Retina (tissue), 1 donor: ENCODE measurements around the gene SP9.
A peak's percentile ranks its signal among the peaks of the same experiment; 100 is the strongest.

ENCODE experiments used
- DNase-seq: peaks from one replicate; pipeline ENCODE4 v3.0.0-alpha.2; 2016

Gene SP9

DNA sequence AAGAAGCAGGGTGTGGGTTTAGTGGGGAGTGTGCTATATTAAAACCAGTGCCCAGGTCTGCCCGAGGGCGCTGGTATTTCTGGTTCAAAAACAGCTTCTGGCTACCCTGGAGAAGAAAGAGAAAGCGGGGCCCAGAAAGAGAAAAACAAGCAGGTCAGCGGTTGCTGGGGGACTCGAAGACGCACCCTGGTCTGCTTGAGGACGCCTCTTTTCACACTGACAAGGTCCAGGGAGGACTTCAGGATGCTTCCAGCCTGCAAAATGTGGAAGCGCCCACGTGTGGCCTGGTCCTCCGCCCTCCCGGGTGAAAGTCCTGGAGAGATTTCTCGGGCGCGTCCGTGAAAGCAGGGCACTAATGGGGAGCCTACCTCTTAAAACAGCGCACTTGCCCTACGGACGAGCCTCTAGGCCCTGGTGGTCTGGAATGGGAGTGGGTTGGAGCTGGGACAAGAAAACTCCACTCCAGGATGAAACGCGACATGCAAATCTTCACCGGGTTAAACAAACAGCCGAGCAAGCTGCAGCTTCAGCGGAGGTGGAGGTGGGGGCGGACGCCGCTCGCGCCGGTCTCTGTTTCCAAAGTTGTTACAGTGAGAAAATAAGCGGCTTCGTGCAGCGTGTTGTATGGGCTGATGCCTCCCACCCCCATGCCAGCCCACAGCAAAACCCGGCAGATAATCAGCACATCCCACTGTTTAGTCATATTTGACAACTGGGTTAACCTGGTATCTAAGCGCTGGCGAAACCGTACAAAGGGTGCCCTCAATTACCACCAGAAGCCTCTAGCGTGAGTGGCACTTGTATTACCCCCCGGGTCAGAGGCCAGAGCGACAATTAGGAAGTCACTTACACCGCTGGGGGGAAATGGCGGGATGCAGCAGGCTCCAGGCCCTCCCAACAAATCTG is 1.1 kb upstream of the SP9 start:
- DNase-seq, result peak; percentile 75

DNA sequence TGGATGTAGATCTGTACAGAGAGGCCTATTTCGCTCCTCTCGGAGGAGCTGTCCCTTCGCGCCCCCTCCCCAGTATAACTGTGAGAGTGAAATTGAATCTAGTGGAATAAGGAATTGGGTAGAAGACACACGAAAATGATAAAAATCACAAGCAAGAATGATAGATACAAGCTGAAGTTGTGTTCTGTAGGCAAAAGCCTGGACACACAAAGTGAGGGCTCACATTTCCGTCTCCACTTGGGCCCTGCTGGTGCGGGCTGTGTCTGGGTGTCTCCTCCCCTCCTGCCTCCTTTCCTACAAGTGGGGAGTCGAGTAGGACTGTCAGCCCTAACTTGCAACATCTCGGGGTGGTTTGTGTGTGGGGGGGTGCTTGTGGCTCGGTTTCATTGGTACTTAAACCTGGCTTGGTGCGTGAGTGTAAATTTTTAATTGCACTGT is 457 bp upstream of the SP9 start:
- peak; percentile 65 for DNase-seq

DNA sequence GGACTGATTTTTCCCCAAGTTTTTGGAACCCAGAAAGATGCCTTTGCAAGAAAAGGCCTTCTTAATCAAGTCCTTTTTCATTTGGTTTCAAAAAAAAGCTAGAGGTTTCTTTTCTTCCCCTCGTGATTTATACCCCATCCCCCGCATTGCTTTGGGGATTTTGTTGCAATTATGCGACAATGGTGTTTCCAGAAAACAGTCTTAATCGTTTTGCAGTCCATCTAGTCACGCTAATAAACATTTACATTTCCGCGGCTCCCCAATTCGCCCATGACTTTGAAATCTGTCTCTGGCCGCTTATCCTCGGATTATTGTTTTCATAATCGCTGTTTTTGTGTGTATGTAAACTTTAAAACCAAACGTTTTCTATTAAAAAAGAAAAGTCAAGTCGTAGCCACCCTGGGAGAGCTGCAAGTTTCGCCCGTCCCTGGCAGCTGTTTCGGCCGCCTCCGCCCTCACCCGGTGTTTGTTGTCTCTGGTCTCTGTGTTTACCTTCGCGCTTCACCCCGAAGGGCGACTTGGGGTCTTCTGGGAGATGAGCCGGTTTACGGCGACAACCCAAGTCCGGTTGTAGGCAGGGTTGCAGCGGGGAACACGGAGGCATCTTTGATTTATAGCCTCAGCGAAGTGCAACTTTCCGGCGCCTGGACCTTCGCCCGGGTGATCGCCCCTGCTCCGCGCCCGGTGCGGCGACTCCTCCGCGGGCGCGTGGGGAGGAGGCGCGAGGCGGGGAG is 667 bp downstream of the SP9 start:
- DNase-seq, result peak; percentile 76

DNA sequence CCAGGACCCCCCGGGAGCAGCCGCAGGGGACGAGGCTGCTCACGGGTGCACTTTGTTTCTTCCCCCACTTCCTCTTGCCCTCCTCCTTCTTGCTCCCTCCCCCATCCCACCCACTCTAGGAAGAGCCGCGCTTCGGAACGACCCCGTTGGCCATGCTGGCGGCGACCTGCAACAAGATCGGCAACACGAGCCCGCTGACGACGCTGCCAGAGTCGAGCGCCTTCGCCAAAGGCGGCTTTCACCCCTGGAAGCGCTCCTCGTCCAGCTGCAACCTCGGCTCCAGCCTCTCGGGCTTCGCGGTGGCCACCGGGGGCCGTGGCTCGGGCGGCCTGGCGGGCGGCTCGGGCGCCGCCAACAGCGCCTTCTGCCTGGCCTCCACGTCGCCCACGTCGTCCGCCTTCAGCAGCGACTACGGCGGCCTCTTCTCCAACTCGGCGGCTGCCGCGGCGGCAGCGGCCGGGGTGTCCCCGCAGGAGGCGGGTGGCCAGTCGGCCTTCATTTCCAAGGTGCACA is 1.3 kb downstream of the SP9 start:
- peak; percentile 87 for DNase-seq

- peak; percentile 87 for DNase-seq
Observed at GRCh38 chr2:174336501-174337336, 2.0 kb downstream of the SP9 start.

DNA sequence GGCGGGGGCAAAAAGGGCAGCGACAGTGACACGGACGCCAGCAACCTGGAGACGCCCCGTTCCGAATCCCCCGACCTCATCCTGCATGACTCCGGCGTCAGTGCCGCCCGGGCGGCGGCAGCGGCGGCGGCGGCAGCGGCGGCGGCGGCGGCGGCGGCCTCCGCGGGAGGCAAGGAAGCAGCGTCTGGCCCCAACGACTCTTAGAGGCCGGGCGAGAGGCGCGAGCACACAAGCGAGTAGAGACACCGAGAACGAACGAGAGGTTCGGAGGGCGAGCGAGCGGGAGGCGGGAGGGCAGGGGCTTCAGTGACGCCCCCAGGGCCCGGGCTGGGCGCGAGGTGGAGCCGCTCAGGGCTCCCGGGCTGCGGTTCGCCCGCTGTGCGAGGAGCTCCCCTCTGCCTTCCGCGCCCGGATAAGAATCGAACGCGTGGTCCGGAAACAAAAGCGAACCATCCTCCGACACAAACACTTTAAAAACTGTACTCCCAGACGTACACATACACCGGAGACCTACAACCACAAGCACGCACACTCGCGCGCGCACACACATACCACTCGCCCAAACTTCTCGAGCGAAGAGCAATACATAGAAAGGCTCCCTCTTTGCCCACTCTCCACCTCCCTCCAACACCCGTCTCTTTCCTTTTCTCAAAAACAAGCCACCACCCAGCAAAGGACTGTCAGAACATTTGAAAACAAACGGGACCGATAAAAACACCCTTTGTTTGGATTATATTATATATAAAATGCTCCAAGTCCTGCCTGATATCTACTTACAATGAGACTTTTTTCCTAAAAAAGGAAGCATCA is 2.8 kb downstream of the SP9 start:
- peak; percentile 91 for DNase-seq

- DNase-seq, result no peak
Observed at GRCh38 chr2:174338147-174338605, 3.4 kb downstream of the SP9 start.

DNA sequence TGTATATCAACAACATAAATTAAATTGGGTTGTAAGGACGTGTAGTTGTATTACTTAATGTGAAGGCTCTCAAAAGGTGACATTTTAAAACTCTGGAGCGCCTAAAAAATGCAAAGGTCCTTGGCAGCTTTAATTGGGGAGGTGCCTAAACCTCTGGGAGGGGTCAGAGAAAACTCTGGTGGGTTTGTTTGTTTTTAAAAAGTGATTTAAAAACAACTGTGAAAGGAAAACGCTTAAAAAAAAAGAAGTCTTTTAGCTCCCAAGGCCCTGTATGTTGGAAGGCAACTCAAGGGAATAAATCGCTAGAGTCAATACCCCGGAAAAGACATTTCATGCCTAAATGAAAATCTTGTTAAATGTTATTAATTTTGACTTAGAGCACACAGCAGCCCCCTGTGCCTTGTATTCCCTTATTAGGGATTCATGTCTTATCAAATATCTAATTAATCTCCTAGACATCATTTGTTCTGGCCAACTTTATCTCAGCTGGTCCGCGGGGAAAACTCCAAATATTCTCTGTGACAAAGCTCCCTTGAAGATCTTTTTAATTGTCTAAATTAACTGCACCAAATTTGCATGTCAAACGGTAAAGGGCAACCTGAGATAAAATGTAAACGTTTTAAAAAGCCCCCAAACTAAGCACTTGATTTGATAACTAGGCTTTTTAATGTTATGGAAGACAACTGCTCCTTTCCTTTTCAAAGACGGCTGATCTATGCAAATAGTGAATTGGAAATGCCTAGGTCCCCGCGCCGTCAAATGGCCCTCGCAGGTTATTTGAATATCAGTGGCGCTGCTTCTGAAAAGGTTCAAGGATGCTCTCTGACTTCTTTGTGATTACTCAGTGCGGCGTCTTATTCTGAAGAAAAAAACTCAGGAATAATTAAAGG is 4.2 kb downstream of the SP9 start:
- peak; percentile 63 for DNase-seq

DNA sequence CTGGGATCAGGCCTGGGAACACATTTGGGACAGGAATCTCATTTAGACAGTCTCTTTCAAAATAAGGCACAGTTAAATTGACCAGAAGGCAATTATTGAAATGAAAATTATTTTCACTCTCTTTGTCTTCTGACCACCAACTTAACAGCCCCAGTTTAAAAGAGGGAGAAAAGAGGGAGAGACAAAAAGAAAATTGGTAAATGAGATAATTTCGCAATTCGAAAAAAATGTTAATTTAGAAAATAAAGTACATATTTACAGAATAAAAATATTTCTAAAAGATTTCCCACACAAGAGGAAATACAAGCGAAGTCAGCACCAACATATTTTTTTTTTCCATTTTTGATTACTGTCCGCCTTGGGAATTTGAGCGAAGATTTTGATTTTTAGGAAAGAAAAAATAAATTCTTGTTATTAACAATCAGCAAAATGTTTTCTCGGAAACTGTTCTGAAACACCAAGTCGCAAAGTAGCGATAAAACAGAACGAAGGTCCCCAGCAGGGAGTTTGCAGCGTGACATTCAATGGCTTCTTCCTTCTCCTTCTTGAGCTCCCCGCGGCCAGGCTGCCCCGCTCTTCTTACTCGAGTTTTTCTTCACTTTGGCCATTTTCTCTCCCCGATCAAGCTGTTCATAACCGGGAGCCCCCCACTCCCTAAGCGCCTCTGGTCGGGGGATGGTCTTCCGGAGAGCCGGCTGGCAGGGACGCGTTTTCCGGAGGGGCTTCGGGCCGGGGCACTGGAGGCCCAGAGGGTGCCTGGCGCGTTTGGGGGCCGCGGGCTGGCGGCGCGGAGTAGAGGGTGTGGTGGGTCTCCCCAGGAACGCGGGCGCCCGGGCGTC is 5.0 kb downstream of the SP9 start:
- DNase-seq, result peak; percentile 87

DNA sequence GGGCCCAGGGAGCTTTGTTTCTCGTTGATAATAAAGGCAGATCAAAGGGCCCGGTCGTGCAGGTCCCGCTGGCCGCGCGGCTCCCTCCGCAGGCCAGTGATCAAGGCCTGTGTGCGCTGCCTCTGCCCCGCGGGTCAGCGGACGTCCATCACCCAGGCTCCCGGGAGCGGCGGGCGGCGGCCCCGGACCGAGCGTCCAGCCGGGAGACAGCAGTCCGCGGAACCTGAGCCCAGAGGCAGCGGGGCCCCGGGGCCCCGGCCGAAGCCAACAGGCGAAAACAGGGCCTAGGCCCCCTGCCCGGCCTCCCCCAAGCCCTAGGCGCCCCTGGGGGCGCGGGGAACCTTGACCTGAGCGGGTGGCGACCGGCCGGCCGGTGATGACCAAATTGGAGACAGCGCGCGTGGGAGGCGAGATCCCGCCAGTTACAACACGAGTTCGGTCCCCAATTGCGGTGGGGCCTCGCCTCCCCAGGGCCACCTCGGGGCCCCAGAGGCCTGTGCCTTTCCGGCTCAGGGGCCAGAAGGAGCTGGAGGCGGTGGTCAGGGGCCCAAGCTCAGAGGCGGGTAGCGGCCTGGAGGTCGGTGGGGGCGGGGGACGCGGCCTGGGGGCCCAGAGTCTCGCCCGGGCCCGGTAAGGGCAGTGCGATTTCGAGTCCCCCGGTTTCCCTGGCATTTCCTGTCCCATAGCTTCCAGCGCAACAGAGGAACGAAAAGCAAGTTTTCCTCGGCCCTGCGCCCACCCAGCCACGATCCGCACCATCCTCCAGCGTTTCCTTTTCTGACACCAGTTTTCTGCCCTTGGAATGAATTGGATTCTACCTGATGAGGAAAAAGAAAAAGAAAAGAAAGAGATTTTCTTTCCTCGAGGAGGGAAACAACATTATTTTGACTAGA is 5.9 kb downstream of the SP9 start:
- DNase-seq, result peak; percentile 63

GRCh38 chr2:174341293-174341994 is 6.7 kb downstream of the SP9 start:
- DNase-seq, result peak; percentile 97

- no peak for DNase-seq
Observed at GRCh38 chr2:174341995-174342685, 7.4 kb downstream of the SP9 start.

- peak; percentile 80 for DNase-seq
Observed at GRCh38 chr2:174342686-174343342, 8.1 kb downstream of the SP9 start.

DNA sequence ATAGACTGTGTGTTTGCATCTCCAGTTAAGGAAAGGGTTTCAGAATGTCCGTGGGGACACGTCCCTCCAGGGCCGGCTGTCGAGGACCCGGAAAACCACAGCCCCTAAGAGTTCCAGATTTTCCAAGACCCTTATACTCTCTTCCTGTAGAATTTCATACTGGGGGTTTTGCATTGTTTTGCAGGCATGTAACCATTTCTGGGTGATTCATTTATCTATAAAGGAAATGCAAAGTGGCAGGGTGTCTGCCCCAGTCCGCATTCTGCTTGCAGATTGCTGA is 8.5 kb downstream of the SP9 start:
- peak; percentile 63 for DNase-seq

DNA sequence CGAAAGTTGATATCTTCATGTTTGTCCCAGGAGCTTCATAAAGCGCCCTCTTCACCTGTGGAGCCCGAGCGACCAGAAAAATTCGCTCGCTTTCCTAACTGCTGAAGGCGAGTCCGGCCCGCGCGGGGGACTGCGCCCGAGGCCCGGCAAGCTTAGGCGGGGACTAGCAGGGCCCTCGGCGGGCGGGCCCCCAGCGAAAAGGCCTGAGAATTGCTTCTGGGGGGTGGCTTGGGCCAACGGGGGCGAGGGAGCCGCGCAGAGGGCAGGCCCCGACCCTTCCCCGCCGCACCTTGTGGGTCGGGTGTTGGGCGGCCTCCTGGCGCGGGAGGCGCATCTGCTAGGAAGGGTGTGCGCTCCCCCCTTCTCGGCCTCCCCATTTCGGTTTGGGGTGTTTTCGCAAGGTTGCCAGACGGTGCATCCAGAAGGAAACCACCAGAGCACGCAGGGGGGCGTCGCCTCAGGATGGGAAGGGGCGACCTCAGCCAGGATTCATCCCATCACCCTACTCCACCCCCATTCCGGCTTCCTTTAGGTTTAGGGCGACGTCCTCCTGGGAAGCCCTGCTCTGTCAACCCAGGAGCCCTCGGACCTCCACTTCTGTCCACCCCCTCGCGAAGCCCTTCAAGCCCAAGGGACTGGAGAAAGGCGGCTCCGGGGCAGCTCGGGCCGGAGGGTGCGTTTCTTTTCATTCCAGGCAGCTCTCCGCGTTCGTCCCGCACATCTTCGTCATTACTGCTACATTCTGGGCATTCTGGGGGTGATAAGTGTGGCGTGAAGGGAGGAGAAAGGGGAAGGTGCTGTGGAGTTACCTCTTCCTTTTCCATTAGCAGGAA is 9.1 kb downstream of the SP9 start:
- DNase-seq, result peak; percentile 57
